Small intestine (tissue), 7 donors: ENCODE results near the gene PDSS1. TPM values are rescaled to one million over a fixed set of nuclear protein-coding genes. Genes with fewer than 3 reads are reported as not detected.

Source experiments
- DNase-seq, 2 donors: peaks; one replicate each; pipeline versions ENCODE4 v3.0.0 to v3.0.0-alpha.2; 2013
- FAIRE-seq: peaks from 2 replicates; lab custom pipeline; 2012; peaks lifted over from hg19 to GRCh38; lab: Jason Lieb, UNC
- H3K27ac ChIP-seq, 3 donors: one replicate each; pipeline ENCODE4 v1.5.1; 2013; ENCODE audit warnings: low read length in 2 of 3, mild to moderate bottlenecking in 2 of 3, control low read depth in 1 of 3, inconsistent platforms in 1 of 3, low read depth in 1 of 3, moderate library complexity in 1 of 3
- H3K27me3 ChIP-seq, 3 donors: one replicate each; pipeline ENCODE4 v1.6.1; 2013; ENCODE audit warnings: low read length in 3 of 3, inconsistent platforms in 1 of 3; ENCODE audit not compliant: control insufficient read depth in 3 of 3, insufficient read depth in 3 of 3
- H3K36me3 ChIP-seq, 3 donors: one replicate each; pipeline ENCODE4 v1.6.1; 2013; ENCODE audit warnings: low read length in 3 of 3, inconsistent platforms in 1 of 3, low read depth in 1 of 3, mild to moderate bottlenecking in 1 of 3, moderate library complexity in 1 of 3; ENCODE audit not compliant: control insufficient read depth in 3 of 3, insufficient read depth in 2 of 3
- H3K4me1 ChIP-seq, 3 donors: one replicate each; pipeline ENCODE4 v1.6.1; 2013; ENCODE audit warnings: low read length in 2 of 3, inconsistent platforms in 1 of 3, low read depth in 1 of 3, mild to moderate bottlenecking in 1 of 3, moderate library complexity in 1 of 3; ENCODE audit not compliant: control insufficient read depth in 3 of 3, insufficient read depth in 2 of 3
- H3K4me3 ChIP-seq, 3 donors: one replicate each; pipeline ENCODE4 v1.5.1; 2013; ENCODE audit warnings: low read length in 3 of 3, control low read depth in 1 of 3, inconsistent platforms in 1 of 3, low read depth in 1 of 3, mild to moderate bottlenecking in 1 of 3, moderate library complexity in 1 of 3
- H3K9me3 ChIP-seq, 2 donors: one replicate each; pipeline ENCODE4 v1.6.1; 2013; ENCODE audit warnings: low read depth in 1 of 2, low read length in 1 of 2; ENCODE audit not compliant: control insufficient read depth in 2 of 2, insufficient read depth in 1 of 2
- WGBS, 3 donors: extraction: QIAGEN DNeasy Blood & Tissue Kit; methylation state at CpG; one replicate each; pipeline ENCODE4 v1.1.7; 2013; 5-methylcytosine and 5-hydroxymethylcytosine counted together
- polyA plus RNA-seq, 4 donors: library from polyadenylated mRNA; stranded (reverse) in 3 of 4; unstranded in 1 of 4; fragments of 200-250 nt in 3 of 4; fragments of 120-200 nt in 1 of 4; gene quantifications; one replicate each; pipeline versions ENCODE4 v1.2.1 to v1.2.3, GENCODE V29; 2013
- donor health status: healthy with polysubstance abuse.
- donor health status: control.
- donor health status: control.
- donor health status: Bipolar disorder and iron deficiency.
- donor health status: healthy.

PDSS1 gene
- polyA plus RNA-seq, 4 donors: 23.5 to 62.8 (median 45.3) TPM

- no peaks in the 10 kb centered on the region for H3K9me3 ChIP-seq
- 77 to 84% (median 81%) methylated on average over 7 of the region's 7 CpGs for WGBS, 3 donors
- H3K27me3 ChIP-seq: no peaks in the 10 kb centered on the region
- H3K4me1 ChIP-seq: peaks cover 0 to 4% (median 0%) of the 10 kb centered on the region in 3 donors
- no peak for DNase-seq
- H3K4me3 ChIP-seq: no peak overlapping the region
- no peak for FAIRE-seq
- peaks cover 6 to 46% (median 7%) of the 10 kb centered on the region in 3 donors for H3K36me3 ChIP-seq
- H3K27ac ChIP-seq: peak overlapping the region in 2 of 3 donors; percentile 64 to 75
Measured at GRCh38 chr10:26721561-26721960, 24.1 kb downstream of the PDSS1 start.

GRCh38 chr10:26723016-26723415 lies 25.5 kb downstream of the PDSS1 start:
- Histone ChIP-seq H3K9me3 (no peaks in the 10 kb centered on the region), H3K4me3 (no peak overlapping the region), H3K27me3 (no peaks in the 10 kb centered on the region), H3K4me1 (no peaks in the 10 kb centered on the region), H3K27ac (no peak overlapping the region), H3K36me3 (peaks cover 8 to 50% (median 9%) of the 10 kb centered on the region in 3 donors)
- DNase-seq: no peak
- no peak for FAIRE-seq
- 88 to 98% (median 96%) methylated on average over 4 of the region's 4 CpGs for WGBS, 3 donors

GRCh38 chr10:26725837-26726727 lies 28.6 kb downstream of the PDSS1 start:
- Histone ChIP-seq H3K27me3 (no peaks in the 10 kb centered on the region), H3K4me1 (no peaks in the 10 kb centered on the region), H3K36me3 (peaks cover 7 to 47% (median 9%) of the 10 kb centered on the region in 3 donors), H3K9me3 (no peaks in the 10 kb centered on the region), H3K27ac (no peak overlapping the region), H3K4me3 (no peak overlapping the region)
- DNase-seq (peak; percentile 60 to 71), FAIRE-seq (no peak)
- WGBS, 3 donors: 52 to 57% (median 56%) methylated on average over 8 of the region's 8 CpGs

GRCh38 chr10:26727005-26727404 lies 29.5 kb downstream of the PDSS1 start:
- Histone ChIP-seq H3K4me1 (no peaks in the 10 kb centered on the region), H3K4me3 (no peak overlapping the region), H3K36me3 (peaks cover 3 to 45% (median 7%) of the 10 kb centered on the region in 3 donors), H3K9me3 (no peaks in the 10 kb centered on the region), H3K27me3 (no peaks in the 10 kb centered on the region), H3K27ac (no peak overlapping the region)
- no peak for DNase-seq
- 97 to 100% (median 100%) methylated on average over 1 of the region's 1 CpG for whole genome bisulfite sequencing, 3 donors
- FAIRE-seq: no peak

- Histone ChIP-seq H3K4me1 (peaks cover 0 to 9% (median 0%) of the 10 kb centered on the region in 3 donors), H3K27ac (no peak overlapping the region), H3K4me3 (no peak overlapping the region), H3K9me3 (no peaks in the 10 kb centered on the region), H3K27me3 (no peaks in the 10 kb centered on the region), H3K36me3 (peaks cover 3 to 53% (median 4%) of the 10 kb centered on the region in 3 donors)
- FAIRE-seq: no peak
- 90 to 93% (median 91%) methylated on average over 7 of the region's 7 CpGs for WGBS, 3 donors
- no peak for DNase-seq
Measured at GRCh38 chr10:26728957-26729356, 31.5 kb downstream of the PDSS1 start.

- peaks cover 0 to 13% (median 0%) of the 10 kb centered on the region in 3 donors for H3K4me1 ChIP-seq
- no peak overlapping the region for H3K4me3 ChIP-seq
- DNase-seq (no peak), FAIRE-seq (no peak)
- WGBS, 3 donors: 86 to 92% (median 90%) methylated on average over 4 of the region's 4 CpGs
- no peak overlapping the region for H3K27ac ChIP-seq
- peaks cover 3 to 57% (median 3%) of the 10 kb centered on the region in 3 donors for H3K36me3 ChIP-seq
- no peaks in the 10 kb centered on the region for H3K9me3 ChIP-seq
- H3K27me3 ChIP-seq: no peaks in the 10 kb centered on the region
Measured at GRCh38 chr10:26729395-26729794, 31.9 kb downstream of the PDSS1 start.

- H3K9me3 ChIP-seq: no peaks in the 10 kb centered on the region
- FAIRE-seq: no peak
- no peak overlapping the region for H3K27ac ChIP-seq
- WGBS, 3 donors: 88 to 100% (median 97%) methylated on average over 2 of the region's 2 CpGs
- H3K4me1 ChIP-seq: peaks cover 0 to 21% (median 0%) of the 10 kb centered on the region in 3 donors
- H3K4me3 ChIP-seq: no peak overlapping the region
- DNase-seq: no peak
- H3K27me3 ChIP-seq: no peaks in the 10 kb centered on the region
- peaks cover 3 to 60% (median 4%) of the 10 kb centered on the region in 3 donors for H3K36me3 ChIP-seq
Measured at GRCh38 chr10:26730552-26730951, 33.1 kb downstream of the PDSS1 start.

- H3K27ac ChIP-seq: peak overlapping the region; percentile 21 to 72 (median 49)
- WGBS, 3 donors: 27 to 67% (median 46%) methylated on average over 14 of the region's 14 CpGs
- no peaks in the 10 kb centered on the region for H3K9me3 ChIP-seq
- DNase-seq (peak; percentile 88 to 93), FAIRE-seq (no peak)
- no peaks in the 10 kb centered on the region for H3K27me3 ChIP-seq
- peaks cover 3 to 51% (median 10%) of the 10 kb centered on the region in 3 donors for H3K36me3 ChIP-seq
- no peak overlapping the region for H3K4me3 ChIP-seq
- H3K4me1 ChIP-seq: peaks cover 0 to 27% (median 0%) of the 10 kb centered on the region in 3 donors
Measured at GRCh38 chr10:26733750-26734568, 36.5 kb downstream of the PDSS1 start.
